Esophagus muscularis mucosa (tissue), 4 donors: ENCODE results near the gene GGTLC2.

Experiments
- CTCF ChIP-seq, 3 experiments: fragments of 200-600 bp in 2 of 3; fragments of 450-650 bp in 1 of 3; sonication (generic) in 2 of 3; IDR thresholded peaks; one replicate each; pipeline ENCODE4 v1.5.1; 2017 to 2019; ENCODE audit warnings: antibody characterized with exemption in 3 of 3, mild to moderate bottlenecking in 2 of 3, moderate library complexity in 1 of 3
- EP300 ChIP-seq: sonication (generic); formaldehyde crosslinking; IDR thresholded peaks from one replicate; pipeline ENCODE4 v1.6.1; 2017; ENCODE audit warnings: antibody characterized with exemption
- POLR2A ChIP-seq: fragments of 450-650 bp; IDR thresholded peaks from one replicate; pipeline ENCODE4 v1.6.1; 2017; ENCODE audit warnings: antibody characterized with exemption, moderate library complexity, mild to moderate bottlenecking, low read depth
- POLR2AphosphoS5 ChIP-seq, 2 donors: sonication (generic); formaldehyde crosslinking; IDR thresholded peaks; one replicate each; pipeline ENCODE4 v1.6.1; 2017; ENCODE audit warnings: antibody characterized with exemption in 2 of 2

GRCh38 chr22:22687638-22688500 lies 43.5 kb downstream of the GGTLC2 start:
- TF ChIP-seq CTCF (IDR thresholded peaks at IDR 0.05) (peak; percentile 50 to 72 (median 62)), POLR2A (no peak), POLR2AphosphoS5 (IDR thresholded peaks at IDR 0.05) (no peak), EP300 (no peak)
